Calu3 (cell line): ENCODE measurements around the gene CACNA1G. TPM values are rescaled to one million over a fixed set of nuclear protein-coding genes. Genes with fewer than 3 reads are reported as not detected.

Source experiments
- BruUV-seq: library from RNA; stranded (reverse); fragments of 400-500 nt; replicated peaks from 2 replicates; lab custom pipeline; 2021; lab: Mats Ljungman, UMichigan
- CTCF ChIA-PET: fragments of 300-600 bp; sonication (Branson Sonifier 250); formaldehyde crosslinking; loops from one replicate; lab custom pipeline; 2022; ENCODE audit warnings: antibody characterized with exemption; lab: Charles Lee
- DNase-seq: peaks from one replicate; pipeline ENCODE4 v3.0.0; 2022
- H3K27ac Mint-ChIP-seq: one replicate; pipeline ENCODE4 v1.8.0; 2022; ENCODE audit warnings: mixed read lengths; ENCODE audit not compliant: unreplicated experiment
- H3K27me3 Mint-ChIP-seq: one replicate; pipeline ENCODE4 v1.8.0; 2022; ENCODE audit warnings: mixed read lengths; ENCODE audit not compliant: unreplicated experiment
- H3K36me3 Mint-ChIP-seq: one replicate; pipeline ENCODE4 v1.8.0; 2022; ENCODE audit warnings: mild to moderate bottlenecking, moderate library complexity, mixed read lengths; ENCODE audit not compliant: insufficient read depth, unreplicated experiment
- H3K4me1 Mint-ChIP-seq: one replicate; pipeline ENCODE4 v1.8.0; 2022; ENCODE audit warnings: mild to moderate bottlenecking, low read depth, mixed read lengths; ENCODE audit not compliant: unreplicated experiment
- H3K4me3 Mint-ChIP-seq: one replicate; pipeline ENCODE4 v1.8.0; 2022; ENCODE audit warnings: mild to moderate bottlenecking, low read depth, moderate library complexity, mixed read lengths; ENCODE audit not compliant: unreplicated experiment
- H3K9me3 Mint-ChIP-seq: one replicate; pipeline ENCODE4 v1.8.0; 2022; ENCODE audit warnings: low read depth, mixed read lengths; ENCODE audit not compliant: unreplicated experiment
- CTCF ChIP-seq: fragments of 200-600 bp; IDR thresholded peaks from one replicate; pipeline ENCODE4 v1.8.0; 2022; ENCODE audit warnings: antibody characterized with exemption; ENCODE audit not compliant: unreplicated experiment
- intact Hi-C: fragments of 100-400 bp; cut with micrococcal nuclease; formaldehyde crosslinking; loops from one replicate; pipeline ENCODE4 v1.10.0; 2022; ENCODE audit not compliant: unreplicated experiment
- total RNA-seq: library from RNA; stranded (reverse); gene quantifications from 2 replicates; pipeline ENCODE4 v1.2.3, GENCODE V29; 2022

Gene CACNA1G
- total RNA-seq, 1 experiment from 2014 or later = not detected

DNA sequence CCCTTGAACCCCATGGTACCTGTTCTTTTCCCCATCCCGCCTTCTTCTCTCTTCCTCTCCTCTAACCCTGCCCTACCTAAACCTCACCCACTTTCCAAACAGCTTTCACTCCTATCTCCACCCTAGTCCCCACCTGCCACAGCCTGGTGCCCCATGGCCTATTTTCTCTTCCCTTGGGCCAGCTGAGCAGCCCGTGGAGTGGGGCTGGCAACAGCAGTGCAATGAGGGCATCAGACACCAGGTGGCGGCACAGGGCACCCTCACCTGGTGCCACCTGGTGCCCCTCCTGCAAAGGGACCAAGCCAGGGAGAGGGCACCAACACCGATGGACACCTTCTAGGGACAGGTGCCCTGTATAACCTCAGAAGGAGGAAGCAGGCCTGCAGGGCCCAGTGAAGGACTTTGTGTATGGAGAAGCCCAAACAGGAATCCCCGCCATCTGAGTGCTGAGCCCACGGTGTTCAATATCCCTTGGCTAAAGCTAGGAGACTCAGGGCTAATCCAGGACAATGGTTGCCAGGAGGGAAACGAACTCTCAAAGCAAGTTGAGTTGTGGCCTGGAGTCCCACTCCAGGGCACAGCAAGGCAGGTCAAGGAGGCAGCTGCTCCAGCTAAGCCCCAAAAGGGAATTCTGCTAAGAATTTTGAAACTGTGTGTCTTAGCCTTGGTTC is 70.1 kb downstream of the CACNA1G start:
- intact Hi-C loops = loop anchor here (1.0 kb wide), 1 partner anchor 65 kb away; no protein-coding TSS in a partner anchor
- BruUV-seq = no TSS peak
- Mint-ChIP-seq H3K27me3 (peaks cover 12% of the 10 kb centered on the region), H3K27ac (peak overlapping the region; percentile 21), H3K4me1 (peaks cover 59% of the 10 kb centered on the region), H3K4me3 (no peak overlapping the region), H3K36me3 (peaks cover 26% of the 10 kb centered on the region), H3K9me3 (no peaks in the 10 kb centered on the region)
- CTCF ChIA-PET = interaction anchor here (0.6 to 7.5 kb wide), 8 partner anchors 10 to 80 kb away, joined by 3 to 130 read pairs (median 6); no protein-coding TSS in a partner anchor
- peak; percentile 99 for TF ChIP-seq CTCF
- DNase-seq = peak; percentile 96

DNA sequence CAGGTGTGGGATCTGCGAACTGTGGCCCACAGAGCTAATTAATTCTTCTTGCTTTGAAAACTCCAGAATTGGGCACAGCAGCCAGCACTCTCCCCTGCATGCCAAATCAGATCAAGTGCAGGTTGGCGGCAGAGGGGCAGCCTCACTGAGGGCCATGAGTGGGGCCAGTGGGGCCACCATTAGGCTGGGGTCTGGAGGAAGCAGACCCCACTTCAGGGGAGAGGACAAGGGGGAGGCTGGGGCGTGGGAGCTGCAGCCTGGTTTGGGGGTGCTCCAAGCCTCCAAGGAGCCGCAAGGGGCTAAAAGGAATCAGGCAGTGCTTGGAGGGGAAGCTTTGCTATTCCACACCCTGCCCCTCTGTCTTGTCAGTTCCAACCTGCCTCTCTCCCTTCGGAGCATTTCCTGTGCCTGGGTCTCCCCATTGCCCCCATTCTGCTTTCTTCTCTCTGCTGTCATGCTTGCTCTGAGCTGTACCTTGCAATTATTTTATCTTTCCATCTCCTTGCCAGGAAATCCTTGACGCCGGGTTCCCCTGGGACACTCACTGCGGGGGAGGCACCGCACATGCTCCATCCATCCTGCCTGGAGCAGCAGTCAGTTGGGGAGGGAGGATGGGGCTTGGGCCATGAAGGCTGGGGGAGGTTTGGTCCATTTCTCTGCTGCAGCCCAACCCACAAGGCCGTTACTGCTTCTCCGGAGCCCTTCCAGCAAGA is 70.8 kb downstream of the CACNA1G start:
- Mint-ChIP-seq H3K36me3 (peaks cover 31% of the 10 kb centered on the region), H3K27ac (no peak overlapping the region), H3K4me1 (peaks cover 66% of the 10 kb centered on the region), H3K9me3 (no peaks in the 10 kb centered on the region), H3K27me3 (peaks cover 12% of the 10 kb centered on the region), H3K4me3 (no peak overlapping the region)
- no peak for TF ChIP-seq CTCF
- DNase-seq = no peak
- CTCF ChIA-PET = interaction anchor here (1.0 to 7.5 kb wide), 7 partner anchors 9 to 80 kb away, joined by 3 to 130 read pairs (median 7); no protein-coding TSS in a partner anchor
- no TSS peak for BruUV-seq
- intact Hi-C loops = no loop called here

DNA sequence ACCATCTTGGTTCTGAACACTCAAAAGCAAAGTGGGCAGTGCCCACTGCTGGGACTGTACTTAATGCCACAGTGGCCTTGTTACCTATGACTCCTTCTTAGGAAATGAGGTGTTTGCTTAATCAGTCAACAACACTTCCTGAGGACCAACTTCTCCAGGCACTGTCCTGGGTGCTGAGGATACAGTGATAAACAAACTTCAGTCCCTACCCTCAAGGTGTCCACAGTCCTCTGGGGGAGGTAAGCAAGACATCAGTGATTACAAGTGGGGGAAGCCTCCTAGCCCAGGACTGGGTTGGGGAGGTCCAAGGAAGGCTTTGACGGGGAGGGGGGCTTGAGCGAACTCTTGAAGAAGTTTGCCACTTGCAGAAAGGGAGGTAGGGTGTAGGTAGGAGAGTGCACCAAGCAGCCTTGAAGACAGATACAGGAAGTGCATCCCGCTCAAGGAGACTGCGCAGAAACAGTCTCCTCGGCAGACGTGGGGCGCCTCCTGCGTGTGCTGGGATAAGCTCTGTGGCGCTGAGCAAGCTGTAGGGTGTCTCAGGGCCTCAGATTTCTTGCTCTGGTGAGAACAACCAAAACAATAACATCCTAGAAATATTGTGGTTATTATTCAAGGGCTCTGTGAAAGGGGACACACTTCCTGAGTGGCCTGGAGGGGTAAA is 71.5 kb downstream of the CACNA1G start:
- H3K36me3 Mint-ChIP-seq = peaks cover 33% of the 10 kb centered on the region
- intact Hi-C loops = no loop called here
- H3K27me3 Mint-ChIP-seq = peaks cover 12% of the 10 kb centered on the region
- DNase-seq = no peak
- CTCF ChIA-PET = interaction anchor here (1.0 to 7.5 kb wide), 3 partner anchors 41 to 62 kb away, joined by 3 to 130 read pairs (median 4); no protein-coding TSS in a partner anchor
- no peak for TF ChIP-seq CTCF
- H3K4me1 Mint-ChIP-seq = peaks cover 71% of the 10 kb centered on the region
- BruUV-seq = no TSS peak
- no peaks in the 10 kb centered on the region for H3K9me3 Mint-ChIP-seq
- H3K27ac Mint-ChIP-seq = no peak overlapping the region
- H3K4me3 Mint-ChIP-seq = no peak overlapping the region

DNA sequence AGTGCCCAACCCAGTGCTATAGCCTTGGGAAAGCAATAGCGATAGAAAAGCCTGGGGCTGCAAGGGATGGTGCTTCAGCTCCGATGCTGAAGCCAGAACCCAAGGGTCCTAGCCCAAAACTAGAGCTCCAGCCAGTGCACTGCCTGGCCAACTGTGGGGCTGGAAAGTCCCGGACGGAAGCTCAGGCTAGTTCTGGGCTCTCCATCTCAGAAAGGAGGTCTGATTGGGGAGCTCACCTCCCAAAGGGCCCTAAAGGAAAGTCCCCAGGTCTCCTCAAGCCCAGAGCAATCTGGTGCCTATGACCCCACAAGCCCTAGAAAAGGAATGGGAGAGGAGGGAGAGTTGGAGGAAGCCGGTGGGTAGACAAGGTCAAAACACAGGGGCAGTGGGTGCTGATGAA is 72.1 kb downstream of the CACNA1G start:
- intact Hi-C loops = no loop called here
- Mint-ChIP-seq H3K27ac (peak overlapping the region; percentile 4), H3K36me3 (peaks cover 39% of the 10 kb centered on the region), H3K9me3 (no peaks in the 10 kb centered on the region), H3K4me1 (peaks cover 71% of the 10 kb centered on the region), H3K27me3 (peaks cover 12% of the 10 kb centered on the region), H3K4me3 (no peak overlapping the region)
- DNase-seq = no peak
- CTCF ChIA-PET = interaction anchor here (1.1 kb wide), 1 partner anchor 60 kb away, joined by 4 read pairs; no protein-coding TSS in a partner anchor
- TF ChIP-seq CTCF = no peak
- BruUV-seq = no TSS peak
